Fibroblast of lung (primary cell): Measurements from ENCODE around the gene GRHL1. TPM values are rescaled to one million over a fixed set of nuclear protein-coding genes. Genes with fewer than 3 reads are reported as not detected.

ENCODE experiments used
- DNase-seq, 2 donors: peaks; one replicate each; pipeline versions ENCODE4 v3.0.0 to v3.0.0-alpha.2; 2010; ENCODE audit warnings: low read depth in 2 of 2
- H2AFZ ChIP-seq: 2 replicates; pipeline ENCODE4 v1.5.1; 2012; ENCODE audit warnings: low read length, control low read depth, inconsistent platforms
- H3K27ac ChIP-seq: 2 replicates; pipeline ENCODE4 v1.5.1; 2011; ENCODE audit warnings: low read length, control low read depth; ENCODE audit not compliant: insufficient read depth
- H3K27me3 ChIP-seq: 2 replicates; pipeline ENCODE4 v1.5.1; 2011; ENCODE audit warnings: mild to moderate bottlenecking, low read length; ENCODE audit not compliant: control insufficient read depth, insufficient read depth
- H3K36me3 ChIP-seq: 2 replicates; pipeline ENCODE4 v1.5.1; 2011; ENCODE audit warnings: low read length; ENCODE audit not compliant: control insufficient read depth, insufficient read depth
- H3K4me1 ChIP-seq: 2 replicates; pipeline ENCODE4 v1.5.1; 2011; ENCODE audit warnings: low read length; ENCODE audit not compliant: control insufficient read depth, insufficient read depth; ENCODE audit errors: extremely low read depth
- H3K4me2 ChIP-seq: 2 replicates; pipeline ENCODE4 v1.5.1; 2011; ENCODE audit warnings: low read length, control low read depth; ENCODE audit not compliant: insufficient read depth; ENCODE audit errors: extremely low read depth
- H3K4me3 ChIP-seq, 4 experiments: fragments of 200-600 bp in 1 of 4; sonication (generic) in 1 of 4; replicated peaks in 1 of 4; 2 replicates each; pipeline ENCODE4 v1.5.1; 2011 to 2016; ENCODE audit warnings: low read length in 4 of 4, low read depth in 3 of 4, mild to moderate bottlenecking in 3 of 4, control low read depth in 2 of 4, inconsistent platforms in 1 of 4, mixed read lengths in 1 of 4; ENCODE audit not compliant: insufficient read depth in 1 of 4; ENCODE audit errors: control extremely low read depth in 1 of 4
- H3K79me2 ChIP-seq: 2 replicates; pipeline ENCODE4 v1.5.1; 2012; ENCODE audit warnings: mild to moderate bottlenecking, low read length, inconsistent platforms; ENCODE audit not compliant: control insufficient read depth, insufficient read depth
- H3K9ac ChIP-seq: 2 replicates; pipeline ENCODE4 v1.5.1; 2011; ENCODE audit warnings: mild to moderate bottlenecking, low read length, control low read depth; ENCODE audit not compliant: insufficient read depth
- H3K9me3 ChIP-seq: 2 replicates; pipeline ENCODE4 v1.5.1; 2012; ENCODE audit warnings: low read depth, low read length; ENCODE audit not compliant: control insufficient read depth, insufficient read depth
- H4K20me1 ChIP-seq: 2 replicates; pipeline ENCODE4 v1.5.1; 2011; ENCODE audit warnings: low read length; ENCODE audit not compliant: control insufficient read depth, insufficient read depth; ENCODE audit errors: extremely low read depth
- CTCF ChIP-seq, 2 donors: IDR thresholded peaks in 1 of 2; conservative IDR thresholded peaks in 1 of 2; 1 replicate in 1 of 2; 2 replicates in 1 of 2; pipeline ENCODE4 v1.5.1; 2011 to 2012; ENCODE audit warnings: low read length in 2 of 2, control low read depth in 1 of 2, inconsistent platforms in 1 of 2, low read depth in 1 of 2, mild to moderate bottlenecking in 1 of 2
- EZH2 ChIP-seq: IDR thresholded peaks from 2 replicates; pipeline ENCODE4 v1.5.1; 2012; ENCODE audit warnings: low read length, control low read depth, mild to moderate bottlenecking; ENCODE audit errors: missing control alignments
- polyA plus RNA-seq, 2 donors: library from polyadenylated mRNA; depleted of rRNA in 1 of 2; stranded (reverse) in 1 of 2; unstranded in 1 of 2; fragments of >200 nt; gene quantifications; 2 replicates each; pipeline ENCODE4 v1.2.1, GENCODE V29; 2011 to 2012; ENCODE audit warnings: missing spikeins in 1 of 2
- total RNA-seq: library from RNA; depleted of rRNA; stranded (reverse); fragments of >200 nt; gene quantifications from 2 replicates; pipeline ENCODE4 v1.2.1, GENCODE V29; 2014

GRHL1 gene
- total and polyA plus RNA-seq, 2 donors (not counting 1 experiment from before 2014, with no cell fraction given) = 0.65 to 0.99 TPM

DNA sequence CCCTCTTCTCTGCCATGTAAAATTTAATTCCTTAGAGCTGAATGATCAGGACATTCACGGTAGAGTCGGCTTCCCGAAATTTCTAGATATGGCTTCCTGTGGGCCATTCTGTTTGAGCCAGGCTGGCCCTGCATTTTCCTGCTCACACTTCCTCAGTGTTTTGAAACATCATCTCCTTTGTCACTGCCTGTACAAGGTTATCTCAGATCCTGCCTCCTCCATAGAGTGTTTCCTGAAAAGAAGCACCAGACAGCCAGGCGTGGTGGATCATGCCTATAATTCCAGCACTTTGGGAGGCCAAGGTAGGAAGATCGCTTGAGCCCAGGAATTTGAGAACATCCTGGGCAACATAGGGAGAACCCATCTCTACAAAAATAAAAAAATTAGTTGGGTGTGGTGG, 43.6 kb downstream of the GRHL1 start:
- H3K4me2 ChIP-seq = no peak overlapping the region
- H3K36me3 ChIP-seq = no peaks in the 10 kb centered on the region
- no peak for TF ChIP-seq CTCF (conservative IDR thresholded peaks at IDR 0.05 in 1 of 2, IDR thresholded peaks at IDR 0.05 in 1 of 2; ENCODE audit: low read depth in 1 of 2, low read length in 2 of 2)
- no peaks in the 10 kb centered on the region for H3K9me3 ChIP-seq
- H4K20me1 ChIP-seq = no peaks in the 10 kb centered on the region
- no peak overlapping the region for H3K27ac ChIP-seq
- no peaks in the 10 kb centered on the region for H3K27me3 ChIP-seq
- DNase-seq = no peak
- no peak overlapping the region for H3K4me3 ChIP-seq
- no peak overlapping the region for H3K9ac ChIP-seq
- H3K79me2 ChIP-seq = no peaks in the 10 kb centered on the region
- H3K4me1 ChIP-seq = no peaks in the 10 kb centered on the region
- no peak overlapping the region for H2AFZ ChIP-seq

DNA sequence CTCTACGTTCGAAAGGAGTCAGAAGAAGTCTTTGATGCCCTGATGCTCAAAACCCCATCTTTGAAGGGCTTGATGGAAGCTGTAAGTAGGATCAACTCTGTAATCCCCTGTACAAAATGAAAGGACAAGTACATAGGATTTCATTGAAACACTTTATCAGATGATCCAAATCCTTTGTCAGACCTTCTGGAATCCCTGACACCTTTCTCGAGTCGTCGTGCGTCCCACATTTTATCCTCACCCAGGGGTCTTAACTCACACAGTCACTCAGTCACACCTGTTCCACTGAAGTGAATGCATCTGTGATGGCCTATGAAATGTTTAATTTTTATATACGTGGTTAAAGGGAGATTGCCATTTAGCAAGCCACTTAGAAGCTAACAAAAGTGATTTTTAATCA, 44.8 kb downstream of the GRHL1 start:
- no peak for DNase-seq
- H3K9me3 ChIP-seq = no peaks in the 10 kb centered on the region
- H4K20me1 ChIP-seq = no peaks in the 10 kb centered on the region
- no peak for TF ChIP-seq EZH2
- no peak for TF ChIP-seq CTCF (conservative IDR thresholded peaks at IDR 0.05 in 1 of 2, IDR thresholded peaks at IDR 0.05 in 1 of 2; ENCODE audit: low read depth in 1 of 2, low read length in 2 of 2)
- no peak overlapping the region for H2AFZ ChIP-seq
- no peaks in the 10 kb centered on the region for H3K79me2 ChIP-seq
- no peaks in the 10 kb centered on the region for H3K36me3 ChIP-seq
- H3K27ac ChIP-seq = no peak overlapping the region
- no peak overlapping the region for H3K4me3 ChIP-seq
- H3K4me1 ChIP-seq = no peaks in the 10 kb centered on the region
- H3K9ac ChIP-seq = no peak overlapping the region
- H3K4me2 ChIP-seq = no peak overlapping the region
- no peaks in the 10 kb centered on the region for H3K27me3 ChIP-seq

DNA sequence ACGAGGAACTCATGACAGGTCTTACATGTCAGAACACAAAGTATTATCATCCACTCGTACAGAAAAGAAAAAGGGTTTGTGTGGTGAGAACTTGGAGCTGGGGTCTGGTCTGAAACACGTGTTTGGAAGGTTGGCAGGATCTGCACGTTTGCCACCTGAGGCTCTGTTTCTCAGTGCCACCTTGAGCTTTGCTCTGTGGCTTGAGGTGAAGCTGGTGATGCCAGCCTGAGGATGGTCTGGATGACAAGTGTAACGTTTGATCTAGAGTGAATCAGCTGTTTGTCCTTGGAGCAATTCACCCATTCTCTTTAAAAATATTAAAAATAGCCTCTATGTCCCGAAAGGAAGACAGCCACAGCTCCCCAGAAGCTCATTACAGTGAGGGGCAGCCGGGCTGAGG, 46.4 kb downstream of the GRHL1 start:
- no peak overlapping the region for H3K4me3 ChIP-seq
- H3K4me1 ChIP-seq = no peaks in the 10 kb centered on the region
- H3K4me2 ChIP-seq = no peak overlapping the region
- no peak overlapping the region for H3K27ac ChIP-seq
- TF ChIP-seq CTCF (conservative IDR thresholded peaks at IDR 0.05 in 1 of 2, IDR thresholded peaks at IDR 0.05 in 1 of 2; ENCODE audit: low read depth in 1 of 2, low read length in 2 of 2) (no peak), EZH2 (no peak)
- H4K20me1 ChIP-seq = no peaks in the 10 kb centered on the region
- H3K9ac ChIP-seq = no peak overlapping the region
- no peak for DNase-seq
- H3K9me3 ChIP-seq = no peaks in the 10 kb centered on the region
- H3K36me3 ChIP-seq = no peaks in the 10 kb centered on the region
- H3K27me3 ChIP-seq = no peaks in the 10 kb centered on the region
- H2AFZ ChIP-seq = no peak overlapping the region
- no peaks in the 10 kb centered on the region for H3K79me2 ChIP-seq
